H9 (cell line): ENCODE data around the gene DSC2. TPM values are rescaled to one million over a fixed set of nuclear protein-coding genes. Genes with fewer than 3 reads are reported as not detected.

Experiments used
- DNase-seq: peaks from one replicate; pipeline ENCODE4 v3.0.0-alpha.2; 2017
- H2AFZ ChIP-seq: one replicate; pipeline ENCODE4 v1.6.1; 2013; ENCODE audit warnings: mild to moderate bottlenecking, low read length, control low read depth, moderate library complexity
- H2AK5ac ChIP-seq: 2 replicates; pipeline ENCODE4 v1.6.1; 2013; ENCODE audit warnings: low read length, control low read depth, mixed read lengths; ENCODE audit not compliant: insufficient read length
- H2BK120ac ChIP-seq: one replicate; pipeline ENCODE4 v1.6.1; 2013; ENCODE audit warnings: low read depth, mild to moderate bottlenecking, low read length, control low read depth, inconsistent platforms; ENCODE audit not compliant: poor library complexity, severe bottlenecking
- H2BK12ac ChIP-seq: 2 replicates; pipeline ENCODE4 v1.6.1; 2013; ENCODE audit warnings: low read length, control low read depth, mixed read lengths, low read depth; ENCODE audit not compliant: insufficient read length
- H2BK15ac ChIP-seq: 2 replicates; pipeline ENCODE4 v1.6.1; 2013; ENCODE audit warnings: low read depth, low read length, control low read depth
- H2BK20ac ChIP-seq: one replicate; pipeline ENCODE4 v1.6.1; 2013; ENCODE audit warnings: low read depth, mild to moderate bottlenecking, low read length, control low read depth, inconsistent platforms; ENCODE audit not compliant: poor library complexity, severe bottlenecking
- H2BK5ac ChIP-seq: 2 replicates; pipeline ENCODE4 v1.6.1; 2013; ENCODE audit warnings: low read length, control low read depth, mixed read lengths; ENCODE audit not compliant: insufficient read length
- H3K14ac ChIP-seq: 2 replicates; pipeline ENCODE4 v1.6.1; 2013; ENCODE audit warnings: low read length, control low read depth; ENCODE audit not compliant: insufficient read depth
- H3K18ac ChIP-seq: 2 replicates; pipeline ENCODE4 v1.6.1; 2013; ENCODE audit warnings: low read depth, mild to moderate bottlenecking, mixed read lengths, low read length, control low read depth; ENCODE audit not compliant: insufficient read length
- H3K23ac ChIP-seq: 2 replicates; pipeline ENCODE4 v1.6.1; 2013; ENCODE audit warnings: low read length, control low read depth, mixed read lengths, low read depth; ENCODE audit not compliant: insufficient read length
- H3K23me2 ChIP-seq: 2 replicates; pipeline ENCODE4 v1.6.1; 2013; ENCODE audit warnings: low read depth, mild to moderate bottlenecking, mixed read lengths, low read length, control low read depth; ENCODE audit not compliant: insufficient read length, poor library complexity, severe bottlenecking
- H3K27ac ChIP-seq: 2 replicates; pipeline ENCODE4 v1.5.1; 2013; ENCODE audit warnings: low read length, control low read depth, mixed read lengths, low read depth; ENCODE audit not compliant: insufficient read length
- H3K27me3 ChIP-seq: 2 replicates; pipeline ENCODE4 v1.6.1; 2013; ENCODE audit warnings: low read length, control low read depth, inconsistent platforms; ENCODE audit not compliant: insufficient read depth
- H3K4ac ChIP-seq: 2 replicates; pipeline ENCODE4 v1.6.1; 2013; ENCODE audit warnings: low read depth, mild to moderate bottlenecking, control low read depth, inconsistent platforms, low read length, moderate library complexity
- H3K4me1 ChIP-seq: 2 replicates; pipeline ENCODE4 v1.6.1; 2013; ENCODE audit warnings: low read length, control low read depth, inconsistent platforms; ENCODE audit not compliant: insufficient read depth
- H3K4me2 ChIP-seq: 2 replicates; pipeline ENCODE4 v1.6.1; 2013; ENCODE audit warnings: low read length, control low read depth, mixed read lengths; ENCODE audit not compliant: insufficient read length, insufficient read depth
- H3K56ac ChIP-seq: 2 replicates; pipeline ENCODE4 v1.6.1; 2013; ENCODE audit warnings: low read depth, mild to moderate bottlenecking, mixed read lengths, low read length, control low read depth; ENCODE audit not compliant: insufficient read length
- H3K79me1 ChIP-seq: 2 replicates; pipeline ENCODE4 v1.6.1; 2013; ENCODE audit warnings: low read depth, mild to moderate bottlenecking, moderate library complexity, low read length, control low read depth, inconsistent platforms; ENCODE audit not compliant: insufficient read depth, poor library complexity, severe bottlenecking
- H3K79me2 ChIP-seq: 2 replicates; pipeline ENCODE4 v1.6.1; 2013; ENCODE audit warnings: low read length, control low read depth, inconsistent platforms; ENCODE audit not compliant: insufficient read depth
- H3K9ac ChIP-seq: 2 replicates; pipeline ENCODE4 v1.6.1; 2013; ENCODE audit warnings: low read length, control low read depth, mixed read lengths; ENCODE audit not compliant: insufficient read length; ENCODE audit errors: extremely low read depth
- H3K9me3 ChIP-seq: one replicate; pipeline ENCODE4 v1.6.1; 2013; ENCODE audit warnings: low read depth, low read length, inconsistent platforms; ENCODE audit not compliant: control insufficient read depth
- H3T11ph ChIP-seq: one replicate; pipeline ENCODE4 v1.6.1; 2013; ENCODE audit warnings: mild to moderate bottlenecking, low read length, control low read depth, inconsistent platforms
- H4K20me1 ChIP-seq: one replicate; pipeline ENCODE4 v1.6.1; 2013; ENCODE audit not compliant: control insufficient read depth, insufficient read length, insufficient read depth
- H4K5ac ChIP-seq: 2 replicates; pipeline ENCODE4 v1.6.1; 2013; ENCODE audit warnings: low read depth, mild to moderate bottlenecking, mixed read lengths, low read length, control low read depth; ENCODE audit not compliant: insufficient read length
- H4K8ac ChIP-seq: replicated peaks from 2 replicates; pipeline ENCODE4 v1.6.1; 2013; ENCODE audit warnings: low read length, control low read depth, mixed read lengths, low read depth; ENCODE audit not compliant: insufficient read length
- H4K91ac ChIP-seq: 2 replicates; pipeline ENCODE4 v1.6.1; 2013; ENCODE audit warnings: low read depth, mild to moderate bottlenecking, moderate library complexity, mixed read lengths, low read length, control low read depth; ENCODE audit not compliant: insufficient read length
- H3K27ac Mint-ChIP-seq, 3 experiments: 2 replicates in 2 of 3; 3 replicates in 1 of 3; pipeline ENCODE4 v1.8.0; 2020 to 2021; ENCODE audit warnings: mixed read lengths in 3 of 3, mild to moderate bottlenecking in 1 of 3, moderate library complexity in 1 of 3
- H3K27me3 Mint-ChIP-seq: 2 replicates; pipeline ENCODE4 v1.8.0; 2021; ENCODE audit warnings: low read depth, mild to moderate bottlenecking, moderate library complexity, mixed read lengths
- H3K36me3 Mint-ChIP-seq, 3 experiments: 2 replicates in 2 of 3; 3 replicates in 1 of 3; pipeline ENCODE4 v1.8.0; 2020 to 2021; ENCODE audit warnings: low read depth in 3 of 3, mixed read lengths in 3 of 3; ENCODE audit not compliant: insufficient read depth in 1 of 3
- H3K4me1 Mint-ChIP-seq, 2 experiments: 2 replicates each; pipeline ENCODE4 v1.8.0; 2020; ENCODE audit warnings: mixed read lengths in 2 of 2
- H3K4me3 Mint-ChIP-seq, 2 experiments: 2 replicates in 1 of 2; 3 replicates in 1 of 2; pipeline ENCODE4 v1.8.0; 2020 to 2021; ENCODE audit warnings: mild to moderate bottlenecking in 2 of 2, mixed read lengths in 2 of 2, moderate library complexity in 1 of 2
- H3K9me3 Mint-ChIP-seq, 2 experiments: 2 replicates in 1 of 2; 3 replicates in 1 of 2; pipeline ENCODE4 v1.8.0; 2020; ENCODE audit warnings: mild to moderate bottlenecking in 2 of 2, mixed read lengths in 2 of 2, moderate library complexity in 1 of 2
- WGBS: extraction: QIAGEN DNeasy Blood & Tissue Kit; methylation state at CpG from one replicate; pipeline ENCODE4 v1.1.7; 2013; ENCODE audit warnings: missing lambda C conversion rate, low lambda C conversion rate, mixed read lengths; ENCODE audit not compliant: insufficient read length; ENCODE audit errors: extremely low coverage; 5-methylcytosine and 5-hydroxymethylcytosine counted together
- total RNA-seq: library from RNA; stranded (reverse); gene quantifications from 2 replicates; pipeline ENCODE4 v1.2.1, GENCODE V29; 2021
- TF ChIP-seq, protein P1 (sequence below): fragments of 200-600 bp; sonication (generic); conservative IDR thresholded peaks from 3 replicates; pipeline ENCODE4 v1.8.0; 2021; ENCODE audit warnings: antibody characterized with exemption, mild to moderate bottlenecking

Gene DSC2
- total RNA-seq, 1 experiment from 2014 or later: 26.1 TPM

DNA sequence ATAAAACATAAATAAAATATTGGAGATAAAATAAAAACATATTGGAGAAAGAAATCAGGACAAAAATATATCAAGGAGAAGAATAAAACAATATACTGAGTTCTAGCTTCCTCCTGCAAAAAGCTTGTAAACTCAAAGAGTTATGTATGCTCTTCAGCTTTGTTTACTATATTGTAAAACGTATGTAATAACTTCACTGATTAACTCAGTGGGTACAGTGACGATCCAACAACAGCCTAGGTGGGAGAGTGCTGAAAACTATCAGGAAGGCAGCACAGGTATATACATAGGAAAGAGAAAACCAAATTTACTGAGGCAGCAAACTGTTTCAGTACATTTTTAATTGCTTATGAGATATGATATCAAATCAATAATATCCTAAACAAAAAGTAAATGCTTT lies 8.3 kb downstream of the DSC2 start:
- Histone ChIP-seq H3K23me2 (no peaks in the 10 kb centered on the region), H4K8ac (no peak overlapping the region), H3K9me3 (no peaks in the 10 kb centered on the region), H3K56ac (no peak overlapping the region), H3K27me3 (no peaks in the 10 kb centered on the region), H3K14ac (no peak overlapping the region), H3K27ac (no peak overlapping the region), H2BK120ac (no peak overlapping the region), H2AFZ (no peak overlapping the region), H3K9ac (no peak overlapping the region), H3K23ac (no peak overlapping the region), H4K5ac (no peak overlapping the region), H2AK5ac (no peak overlapping the region), H3K79me2 (peaks cover 6% of the 10 kb centered on the region; the same call in 1 of the 2 replicates), H3K4me2 (no peak overlapping the region), H3T11ph (no peak overlapping the region), H3K18ac (no peak overlapping the region), H2BK5ac (no peak overlapping the region), H2BK12ac (no peak overlapping the region), H2BK20ac (no peak overlapping the region), H4K91ac (no peak overlapping the region), H3K4me1 (no peaks in the 10 kb centered on the region), H3K4ac (no peak overlapping the region), H3K79me1 (no peaks in the 10 kb centered on the region), H2BK15ac (no peak overlapping the region), H4K20me1 (no peaks in the 10 kb centered on the region)
- Mint-ChIP-seq H3K4me3 (no peak overlapping the region), H3K27ac (no peak overlapping the region), H3K27me3 (no peaks in the 10 kb centered on the region), H3K9me3 (peaks cover 0 to 4% of the 10 kb centered on the region in 2 experiments; a peak in 1 of 5 replicates), H3K36me3 (peaks cover 12 to 38% (median 33%) of the 10 kb centered on the region in 3 experiments), H3K4me1 (peaks cover 9 to 14% of the 10 kb centered on the region in 2 experiments)
- WGBS: no CpG with 5 or more reads among the region's 2 CpGs
- DNase-seq: no peak
- TF ChIP-seq, protein P1, sequence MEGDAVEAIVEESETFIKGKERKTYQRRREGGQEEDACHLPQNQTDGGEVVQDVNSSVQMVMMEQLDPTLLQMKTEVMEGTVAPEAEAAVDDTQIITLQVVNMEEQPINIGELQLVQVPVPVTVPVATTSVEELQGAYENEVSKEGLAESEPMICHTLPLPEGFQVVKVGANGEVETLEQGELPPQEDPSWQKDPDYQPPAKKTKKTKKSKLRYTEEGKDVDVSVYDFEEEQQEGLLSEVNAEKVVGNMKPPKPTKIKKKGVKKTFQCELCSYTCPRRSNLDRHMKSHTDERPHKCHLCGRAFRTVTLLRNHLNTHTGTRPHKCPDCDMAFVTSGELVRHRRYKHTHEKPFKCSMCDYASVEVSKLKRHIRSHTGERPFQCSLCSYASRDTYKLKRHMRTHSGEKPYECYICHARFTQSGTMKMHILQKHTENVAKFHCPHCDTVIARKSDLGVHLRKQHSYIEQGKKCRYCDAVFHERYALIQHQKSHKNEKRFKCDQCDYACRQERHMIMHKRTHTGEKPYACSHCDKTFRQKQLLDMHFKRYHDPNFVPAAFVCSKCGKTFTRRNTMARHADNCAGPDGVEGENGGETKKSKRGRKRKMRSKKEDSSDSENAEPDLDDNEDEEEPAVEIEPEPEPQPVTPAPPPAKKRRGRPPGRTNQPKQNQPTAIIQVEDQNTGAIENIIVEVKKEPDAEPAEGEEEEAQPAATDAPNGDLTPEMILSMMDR: no peak
